Prostate gland (tissue), 2 donors: ENCODE data around the gene GRN.

Experiments
- POLR2A ChIP-seq: fragments of 450-650 bp; IDR thresholded peaks from one replicate; pipeline ENCODE4 v1.6.1; 2016; ENCODE audit warnings: antibody characterized with exemption, mild to moderate bottlenecking
- TF ChIP-seq, protein P1 (sequence below), 4 experiments: fragments of 200-600 bp in 2 of 4; fragments of 450-650 bp in 2 of 4; sonication (generic) in 2 of 4; IDR thresholded peaks; 1 replicate in 3 of 4; 2 replicates in 1 of 4; pipeline ENCODE4 v1.5.1; 2016 to 2019; ENCODE audit warnings: antibody characterized with exemption in 4 of 4, mild to moderate bottlenecking in 2 of 4, moderate library complexity in 2 of 4

DNA sequence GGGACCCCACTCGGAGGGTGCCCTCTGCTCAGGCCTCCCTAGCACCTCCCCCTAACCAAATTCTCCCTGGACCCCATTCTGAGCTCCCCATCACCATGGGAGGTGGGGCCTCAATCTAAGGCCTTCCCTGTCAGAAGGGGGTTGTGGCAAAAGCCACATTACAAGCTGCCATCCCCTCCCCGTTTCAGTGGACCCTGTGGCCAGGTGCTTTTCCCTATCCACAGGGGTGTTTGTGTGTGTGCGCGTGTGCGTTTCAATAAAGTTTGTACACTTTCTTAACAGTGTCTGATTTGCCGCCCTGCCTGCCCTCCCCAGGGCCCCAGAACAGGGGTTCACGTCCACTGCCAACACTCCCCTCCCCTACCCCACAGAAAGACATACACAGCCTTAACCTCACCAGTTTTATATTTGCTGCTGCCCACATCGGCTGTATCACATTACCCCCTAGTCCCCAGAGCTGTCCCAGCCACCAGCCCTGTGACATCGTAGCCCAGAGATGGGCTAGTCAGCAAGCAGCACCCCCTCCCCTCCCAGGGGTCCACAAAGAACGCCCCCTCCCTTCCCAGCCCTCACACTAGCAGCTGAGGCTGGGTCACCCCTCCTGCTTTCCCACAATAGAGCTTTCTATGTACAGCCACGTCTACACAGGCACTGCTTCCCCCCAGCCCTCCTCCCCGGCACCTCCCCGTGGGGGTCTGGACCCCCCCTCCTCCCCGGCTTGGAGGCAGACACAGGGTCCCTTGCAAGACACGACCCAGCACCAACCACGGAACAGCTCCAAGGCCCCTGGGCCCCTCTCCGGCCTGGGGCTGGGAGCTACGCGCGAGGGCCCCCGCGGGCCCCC lies 7.9 kb downstream of the GRN start:
- TF ChIP-seq, protein P1, sequence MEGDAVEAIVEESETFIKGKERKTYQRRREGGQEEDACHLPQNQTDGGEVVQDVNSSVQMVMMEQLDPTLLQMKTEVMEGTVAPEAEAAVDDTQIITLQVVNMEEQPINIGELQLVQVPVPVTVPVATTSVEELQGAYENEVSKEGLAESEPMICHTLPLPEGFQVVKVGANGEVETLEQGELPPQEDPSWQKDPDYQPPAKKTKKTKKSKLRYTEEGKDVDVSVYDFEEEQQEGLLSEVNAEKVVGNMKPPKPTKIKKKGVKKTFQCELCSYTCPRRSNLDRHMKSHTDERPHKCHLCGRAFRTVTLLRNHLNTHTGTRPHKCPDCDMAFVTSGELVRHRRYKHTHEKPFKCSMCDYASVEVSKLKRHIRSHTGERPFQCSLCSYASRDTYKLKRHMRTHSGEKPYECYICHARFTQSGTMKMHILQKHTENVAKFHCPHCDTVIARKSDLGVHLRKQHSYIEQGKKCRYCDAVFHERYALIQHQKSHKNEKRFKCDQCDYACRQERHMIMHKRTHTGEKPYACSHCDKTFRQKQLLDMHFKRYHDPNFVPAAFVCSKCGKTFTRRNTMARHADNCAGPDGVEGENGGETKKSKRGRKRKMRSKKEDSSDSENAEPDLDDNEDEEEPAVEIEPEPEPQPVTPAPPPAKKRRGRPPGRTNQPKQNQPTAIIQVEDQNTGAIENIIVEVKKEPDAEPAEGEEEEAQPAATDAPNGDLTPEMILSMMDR (IDR thresholded peaks at IDR 0.05) = no peak
- no peak for TF ChIP-seq POLR2A
